Liver (tissue), 9 donors: ENCODE data around the gene THAP2. TPM values are rescaled to one million over a fixed set of nuclear protein-coding genes. Genes with fewer than 3 reads are reported as not detected.

Source experiments
- DNase-seq: peaks from one replicate; pipeline ENCODE4 v3.0.0-alpha.2; 2017; ENCODE audit warnings: low spot score
- H3K27ac ChIP-seq, 2 donors: one replicate each; pipeline ENCODE4 v1.7.0; 2013; ENCODE audit warnings: inconsistent platforms in 2 of 2, low read length in 2 of 2, control low read depth in 1 of 2, low read depth in 1 of 2, mild to moderate bottlenecking in 1 of 2
- H3K27me3 ChIP-seq, 4 donors: one replicate each; pipeline versions ENCODE4 v1.6.1 to v1.7.0; 2013; ENCODE audit warnings: low read length in 3 of 4, inconsistent platforms in 1 of 4, mild to moderate bottlenecking in 1 of 4, moderate library complexity in 1 of 4; ENCODE audit not compliant: control insufficient read depth in 4 of 4, insufficient read depth in 4 of 4
- H3K36me3 ChIP-seq, 4 donors: one replicate each; pipeline versions ENCODE4 v1.6.1 to v1.7.0; 2013; ENCODE audit warnings: low read length in 3 of 4, mild to moderate bottlenecking in 3 of 4, low read depth in 1 of 4, moderate library complexity in 1 of 4; ENCODE audit not compliant: control insufficient read depth in 4 of 4, insufficient read depth in 3 of 4
- H3K4me1 ChIP-seq, 4 donors: one replicate each; pipeline versions ENCODE4 v1.6.1 to v1.7.0; 2013; ENCODE audit warnings: low read length in 3 of 4, mild to moderate bottlenecking in 3 of 4, moderate library complexity in 1 of 4; ENCODE audit not compliant: control insufficient read depth in 4 of 4, insufficient read depth in 4 of 4
- H3K4me3 ChIP-seq, 3 donors: one replicate each; pipeline versions ENCODE4 v1.6.1 to v1.7.0; 2013; ENCODE audit warnings: low read length in 3 of 3, control low read depth in 1 of 3, low read depth in 1 of 3, mild to moderate bottlenecking in 1 of 3
- H3K9ac ChIP-seq, 2 donors: one replicate each; pipeline ENCODE4 v1.7.0; 2013; ENCODE audit warnings: low read length in 2 of 2, mild to moderate bottlenecking in 2 of 2, moderate library complexity in 2 of 2, control low read depth in 1 of 2, low read depth in 1 of 2
- H3K9me3 ChIP-seq, 4 donors: one replicate each; pipeline versions ENCODE4 v1.6.1 to v1.7.0; 2013; ENCODE audit warnings: low read length in 3 of 4; ENCODE audit not compliant: control insufficient read depth in 4 of 4
- ATF3 ChIP-seq: IDR thresholded peaks from 2 replicates; pipeline ENCODE4 v1.6.1; 2016; ENCODE audit warnings: antibody characterized with exemption
- EGR1 ChIP-seq, 2 donors: IDR thresholded peaks; 2 replicates each; pipeline ENCODE4 v1.6.1; 2016 to 2018; ENCODE audit warnings: antibody characterized with exemption in 2 of 2, low read depth in 2 of 2
- FOXA1 ChIP-seq: IDR thresholded peaks from 2 replicates; pipeline ENCODE4 v1.6.1; 2016; ENCODE audit warnings: antibody characterized with exemption
- FOXA2 ChIP-seq: IDR thresholded peaks from 2 replicates; pipeline ENCODE4 v1.6.1; 2016; ENCODE audit warnings: antibody characterized with exemption
- GABPA ChIP-seq, 2 donors: IDR thresholded peaks in 1 of 2; conservative IDR thresholded peaks in 1 of 2; 2 replicates each; pipeline ENCODE4 v1.6.1; 2016; ENCODE audit warnings: antibody characterized with exemption in 2 of 2, mild to moderate bottlenecking in 1 of 2, moderate library complexity in 1 of 2
- HNF4A ChIP-seq, 2 donors: conservative IDR thresholded peaks; 2 replicates each; pipeline ENCODE4 v1.6.1; 2016; ENCODE audit warnings: antibody characterized with exemption in 2 of 2, mild to moderate bottlenecking in 2 of 2
- HNF4G ChIP-seq: IDR thresholded peaks from 2 replicates; pipeline ENCODE4 v1.6.1; 2016; ENCODE audit warnings: antibody characterized with exemption
- JUND ChIP-seq, 2 donors: IDR thresholded peaks; 2 replicates each; pipeline ENCODE4 v1.6.1; 2016; ENCODE audit warnings: antibody characterized with exemption in 2 of 2
- MAX ChIP-seq: IDR thresholded peaks from 2 replicates; pipeline ENCODE4 v1.6.1; 2016; ENCODE audit warnings: antibody characterized with exemption
- NR2F2 ChIP-seq: IDR thresholded peaks from 2 replicates; pipeline ENCODE4 v1.6.1; 2016; ENCODE audit warnings: antibody characterized with exemption
- RAD21 ChIP-seq, 2 donors: IDR thresholded peaks; 2 replicates each; pipeline ENCODE4 v1.6.1; 2016; ENCODE audit warnings: antibody characterized with exemption in 2 of 2, mild to moderate bottlenecking in 2 of 2
- REST ChIP-seq: IDR thresholded peaks from 2 replicates; pipeline ENCODE4 v1.6.1; 2016; ENCODE audit warnings: antibody characterized with exemption, mild to moderate bottlenecking
- RXRA ChIP-seq, 2 donors: IDR thresholded peaks; 2 replicates each; pipeline ENCODE4 v1.6.1; 2017 to 2018; ENCODE audit warnings: antibody characterized with exemption in 2 of 2, mild to moderate bottlenecking in 1 of 2
- SP1 ChIP-seq: IDR thresholded peaks from 2 replicates; pipeline ENCODE4 v1.6.1; 2018; ENCODE audit warnings: antibody characterized with exemption, mild to moderate bottlenecking
- TAF1 ChIP-seq: conservative IDR thresholded peaks from 2 replicates; pipeline ENCODE4 v1.6.1; 2016; ENCODE audit warnings: antibody characterized with exemption, mild to moderate bottlenecking
- YY1 ChIP-seq: IDR thresholded peaks from 2 replicates; pipeline ENCODE4 v1.6.1; 2016; ENCODE audit warnings: antibody characterized with exemption, mild to moderate bottlenecking
- ZBTB33 ChIP-seq: IDR thresholded peaks from 2 replicates; pipeline ENCODE4 v1.6.1; 2016; ENCODE audit warnings: antibody characterized with exemption
- WGBS: extraction: QIAGEN DNeasy Blood & Tissue Kit; methylation state at CpG from one replicate; pipeline ENCODE4 v1.1.7; 2013; 5-methylcytosine and 5-hydroxymethylcytosine counted together
- polyA plus RNA-seq, 2 donors: library from polyadenylated mRNA; stranded (reverse) in 1 of 2; unstranded in 1 of 2; fragments of 200-250 nt in 1 of 2; fragments of >200 nt in 1 of 2; fragmentation: Nextera tagmentation in 1 of 2; extraction: Ambion mirVana in 1 of 2; gene quantifications; one replicate each; pipeline versions ENCODE4 v1.2.1 to v1.2.3, GENCODE V29; 2013 to 2015
- total RNA-seq, 2 donors: library from RNA; depleted of rRNA; stranded (reverse); fragments of >200 nt; gene quantifications; one replicate each; pipeline ENCODE4 v1.2.3, GENCODE V29; 2014
- TF ChIP-seq, protein P1 (sequence below): fragments of 150-350 bp; IDR thresholded peaks from 2 replicates; pipeline ENCODE4 v1.5.1; 2017; ENCODE audit warnings: improper control_type of control experiment, low read depth, low read length; ENCODE audit not compliant: missing input control
- donor health status: healthy.
- donor health status: healthy.
- donor health status: healthy.
- donor health status: healthy.
- donor health status: healthy.

THAP2 gene
- total and polyA plus RNA-seq, 4 donors = 0.82 to 2.5 (median 1.5) TPM

DNA sequence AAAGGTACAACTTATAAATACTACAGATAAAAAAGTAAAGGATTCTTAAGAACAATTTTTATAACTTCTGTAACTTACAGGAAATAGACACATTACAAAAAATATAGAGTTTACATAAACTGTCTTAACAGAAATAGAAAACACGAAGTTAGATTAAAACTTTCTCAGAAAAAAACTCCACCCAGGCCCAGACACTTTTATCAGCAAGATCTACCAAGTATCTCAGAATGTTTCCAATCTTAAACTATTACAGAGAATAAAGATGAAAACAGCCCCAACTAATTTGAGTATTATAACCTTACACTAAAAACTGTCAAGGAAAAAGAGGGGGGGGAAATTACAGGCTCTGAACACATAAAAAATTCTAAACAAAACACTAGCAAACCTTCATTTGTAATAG is 8.6 kb upstream of the THAP2 start:
- H3K36me3 ChIP-seq = peaks cover 1 to 31% (median 18%) of the 10 kb centered on the region in 4 donors
- H3K27ac ChIP-seq = no peak overlapping the region
- no peak overlapping the region for H3K4me3 ChIP-seq
- H3K4me1 ChIP-seq = peaks cover 0 to 3% (median 0%) of the 10 kb centered on the region in 4 donors
- 65% methylated on average over 1 of the region's 1 CpG for WGBS
- H3K9ac ChIP-seq = no peak overlapping the region
- TF ChIP-seq JUND (IDR thresholded peaks at IDR 0.05) = no peak
- no peak for TF ChIP-seq MAX
- TF ChIP-seq EGR1 (IDR thresholded peaks at IDR 0.05; ENCODE audit: low read depth in 2 of 2) = no peak
- no peak for TF ChIP-seq SP1
- no peak for TF ChIP-seq RXRA (IDR thresholded peaks at IDR 0.05)
- TF ChIP-seq ZBTB33 = no peak
- TF ChIP-seq, protein P1, sequence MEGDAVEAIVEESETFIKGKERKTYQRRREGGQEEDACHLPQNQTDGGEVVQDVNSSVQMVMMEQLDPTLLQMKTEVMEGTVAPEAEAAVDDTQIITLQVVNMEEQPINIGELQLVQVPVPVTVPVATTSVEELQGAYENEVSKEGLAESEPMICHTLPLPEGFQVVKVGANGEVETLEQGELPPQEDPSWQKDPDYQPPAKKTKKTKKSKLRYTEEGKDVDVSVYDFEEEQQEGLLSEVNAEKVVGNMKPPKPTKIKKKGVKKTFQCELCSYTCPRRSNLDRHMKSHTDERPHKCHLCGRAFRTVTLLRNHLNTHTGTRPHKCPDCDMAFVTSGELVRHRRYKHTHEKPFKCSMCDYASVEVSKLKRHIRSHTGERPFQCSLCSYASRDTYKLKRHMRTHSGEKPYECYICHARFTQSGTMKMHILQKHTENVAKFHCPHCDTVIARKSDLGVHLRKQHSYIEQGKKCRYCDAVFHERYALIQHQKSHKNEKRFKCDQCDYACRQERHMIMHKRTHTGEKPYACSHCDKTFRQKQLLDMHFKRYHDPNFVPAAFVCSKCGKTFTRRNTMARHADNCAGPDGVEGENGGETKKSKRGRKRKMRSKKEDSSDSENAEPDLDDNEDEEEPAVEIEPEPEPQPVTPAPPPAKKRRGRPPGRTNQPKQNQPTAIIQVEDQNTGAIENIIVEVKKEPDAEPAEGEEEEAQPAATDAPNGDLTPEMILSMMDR = no peak
- no peak for TF ChIP-seq GABPA (IDR thresholded peaks at IDR 0.05 in 1 of 2, conservative IDR thresholded peaks at IDR 0.05 in 1 of 2)
- TF ChIP-seq HNF4A (conservative IDR thresholded peaks at IDR 0.05) = no peak
- no peak for TF ChIP-seq YY1
- no peak for TF ChIP-seq REST
- TF ChIP-seq NR2F2 = no peak
- no peak for TF ChIP-seq FOXA1
- TF ChIP-seq TAF1 = no peak
- no peak for TF ChIP-seq RAD21 (IDR thresholded peaks at IDR 0.05)
- no peak for TF ChIP-seq FOXA2
- no peak for TF ChIP-seq HNF4G
- no peak for TF ChIP-seq ATF3
- no peaks in the 10 kb centered on the region for H3K27me3 ChIP-seq
- H3K9me3 ChIP-seq = no peaks in the 10 kb centered on the region
- DNase-seq = no peak
